ENCODE measurements around the gene VPS41.

VPS41 gene

GRCh38 chr7:38744746-38745145 is 164.2 kb downstream of the VPS41 start:
- H3K27ac Mint-ChIP-seq, result no peak overlapping the region
- H3K36me3 Mint-ChIP-seq (ENCODE audit: low read depth), result peaks cover 25% of the 10 kb centered on the region
- no peaks in the 10 kb centered on the region for H3K27me3 Mint-ChIP-seq (ENCODE audit: low read depth)
- H3K9me3 Mint-ChIP-seq, result no peaks in the 10 kb centered on the region
- H3K4me1 Mint-ChIP-seq (ENCODE audit: low read depth), result no peaks in the 10 kb centered on the region
- no peak overlapping the region for H3K4me3 Mint-ChIP-seq
- no peak for DNase-seq (ENCODE audit: low spot score)

DNA sequence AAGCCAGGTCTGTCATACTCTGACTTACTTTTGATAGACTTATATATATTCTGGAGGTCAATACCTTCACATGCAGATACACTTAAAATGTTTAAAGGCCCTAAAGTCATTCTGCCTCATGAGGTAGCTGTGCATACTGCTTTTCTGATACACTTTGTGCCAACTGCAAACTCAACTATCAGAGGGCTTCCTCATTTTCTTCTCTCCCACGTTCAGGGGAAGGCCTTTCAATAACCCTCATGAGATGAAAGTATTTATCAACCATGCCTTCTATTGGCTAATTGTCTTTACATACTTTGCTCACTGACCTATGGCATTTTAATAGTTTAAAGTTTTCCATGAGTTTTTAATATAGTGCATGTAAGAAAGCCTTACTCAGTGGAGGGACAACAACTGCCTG is 165.1 kb downstream of the VPS41 start:
- H3K4me1 Mint-ChIP-seq (ENCODE audit: low read depth), result no peaks in the 10 kb centered on the region
- no peak overlapping the region for H3K4me3 Mint-ChIP-seq
- peaks cover 25% of the 10 kb centered on the region for H3K36me3 Mint-ChIP-seq (ENCODE audit: low read depth)
- H3K9me3 Mint-ChIP-seq, result no peaks in the 10 kb centered on the region
- no peak overlapping the region for H3K27ac Mint-ChIP-seq
- no peaks in the 10 kb centered on the region for H3K27me3 Mint-ChIP-seq (ENCODE audit: low read depth)
- DNase-seq (ENCODE audit: low spot score), result no peak

DNA sequence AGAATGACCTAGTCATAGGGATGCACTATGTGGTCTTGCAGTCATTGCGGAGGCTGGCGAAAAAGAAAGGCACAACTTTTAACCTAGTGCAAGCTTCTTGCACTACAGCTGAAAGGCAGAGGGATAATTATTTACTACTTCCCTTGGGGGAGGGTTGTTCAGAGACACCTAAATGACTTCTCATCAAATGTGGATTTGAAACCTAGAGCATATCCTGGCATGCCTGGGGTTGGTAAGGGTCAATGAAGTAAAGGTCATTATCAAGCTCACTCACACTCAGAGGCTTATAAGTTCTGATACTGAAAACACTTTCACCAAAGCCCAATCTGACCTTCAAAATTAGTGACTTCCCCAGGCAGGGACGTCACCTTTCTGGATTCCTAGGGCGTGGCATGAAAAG is 168.9 kb downstream of the VPS41 start:
- no peaks in the 10 kb centered on the region for H3K4me1 Mint-ChIP-seq (ENCODE audit: low read depth)
- H3K36me3 Mint-ChIP-seq (ENCODE audit: low read depth), result peaks cover 25% of the 10 kb centered on the region
- no peak overlapping the region for H3K4me3 Mint-ChIP-seq
- DNase-seq (ENCODE audit: low spot score), result no peak
- no peak overlapping the region for H3K27ac Mint-ChIP-seq
- no peaks in the 10 kb centered on the region for H3K9me3 Mint-ChIP-seq
- H3K27me3 Mint-ChIP-seq (ENCODE audit: low read depth), result no peaks in the 10 kb centered on the region

DNA sequence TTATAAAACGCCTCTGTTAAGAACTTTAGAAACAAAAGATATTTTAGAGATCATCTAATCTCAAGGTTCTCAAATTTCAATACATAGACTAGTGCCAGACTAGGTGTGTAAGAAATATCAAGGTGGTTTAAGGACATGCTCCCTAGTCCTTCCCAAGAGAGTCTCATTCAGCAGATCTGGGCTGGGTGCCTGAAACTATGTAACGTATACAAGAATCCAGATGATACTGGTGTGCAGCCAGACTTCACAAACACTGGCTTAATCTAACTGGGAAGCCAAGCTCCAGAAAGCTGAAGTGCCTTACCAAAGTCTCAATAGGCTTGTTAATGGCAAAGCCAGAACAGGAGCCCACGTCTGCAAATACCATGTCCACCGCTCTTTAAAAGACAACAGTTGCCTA is 172.9 kb downstream of the VPS41 start:
- no peak overlapping the region for H3K27ac Mint-ChIP-seq
- peaks cover 13% of the 10 kb centered on the region for H3K36me3 Mint-ChIP-seq (ENCODE audit: low read depth)
- no peaks in the 10 kb centered on the region for H3K27me3 Mint-ChIP-seq (ENCODE audit: low read depth)
- H3K4me3 Mint-ChIP-seq, result no peak overlapping the region
- no peak for DNase-seq (ENCODE audit: low spot score)
- H3K4me1 Mint-ChIP-seq (ENCODE audit: low read depth), result no peaks in the 10 kb centered on the region
- H3K9me3 Mint-ChIP-seq, result no peaks in the 10 kb centered on the region

GRCh38 chr7:38731215-38731614 is 177.8 kb downstream of the VPS41 start:
- Mint-ChIP-seq H3K9me3 (no peaks in the 10 kb centered on the region), H3K27ac (no peak overlapping the region), H3K36me3 (ENCODE audit: low read depth) (peaks cover 5% of the 10 kb centered on the region), H3K4me1 (ENCODE audit: low read depth) (no peaks in the 10 kb centered on the region), H3K27me3 (ENCODE audit: low read depth) (no peaks in the 10 kb centered on the region), H3K4me3 (no peak overlapping the region)
- DNase-seq (ENCODE audit: low spot score), result no peak

- no peaks in the 10 kb centered on the region for H3K27me3 Mint-ChIP-seq (ENCODE audit: low read depth)
- H3K4me3 Mint-ChIP-seq, result no peak overlapping the region
- no peaks in the 10 kb centered on the region for H3K4me1 Mint-ChIP-seq (ENCODE audit: low read depth)
- no peaks in the 10 kb centered on the region for H3K36me3 Mint-ChIP-seq (ENCODE audit: low read depth)
- DNase-seq (ENCODE audit: low spot score), result no peak
- no peak overlapping the region for H3K27ac Mint-ChIP-seq
- no peaks in the 10 kb centered on the region for H3K9me3 Mint-ChIP-seq
These were observed 180.8 kb downstream of the VPS41 start for GRCh38 chr7:38728145-38728544.

DNA sequence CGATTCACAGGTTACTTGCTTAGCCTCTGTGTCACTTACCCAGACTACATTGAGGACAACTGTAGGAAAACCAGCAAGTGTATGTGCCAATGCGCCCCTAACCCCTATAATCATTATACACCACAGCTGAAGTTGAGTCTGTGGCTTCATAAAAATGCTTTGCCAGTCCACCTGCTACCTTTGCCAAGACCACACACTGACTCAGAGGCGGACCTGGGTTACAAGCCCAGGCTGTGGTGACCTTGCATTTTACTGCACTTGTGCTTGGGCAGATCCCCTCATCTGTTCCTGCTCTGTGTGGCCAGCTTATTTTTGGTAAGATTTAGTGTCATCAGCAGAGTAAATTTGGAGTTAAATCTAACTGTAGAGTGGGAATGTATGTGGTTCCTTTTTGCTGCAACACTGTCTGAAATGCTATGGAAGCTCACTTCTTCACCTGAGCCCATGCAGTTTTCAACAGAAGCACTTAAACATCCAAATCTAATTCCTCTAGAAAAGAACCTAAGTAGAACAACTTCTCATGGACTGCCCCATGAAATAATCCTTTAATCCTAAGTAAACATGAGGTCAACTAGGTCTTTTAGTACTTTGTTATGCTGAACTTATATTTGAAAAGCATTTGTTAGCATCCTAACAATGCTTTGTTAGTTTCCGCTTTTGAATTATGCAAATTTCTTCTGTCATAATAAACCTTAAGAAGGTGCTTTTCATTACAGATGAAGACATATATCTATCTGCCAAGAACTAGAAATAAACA is 181.6 kb downstream of the VPS41 start:
- no peaks in the 10 kb centered on the region for H3K9me3 Mint-ChIP-seq
- H3K27ac Mint-ChIP-seq, result no peak overlapping the region
- no peaks in the 10 kb centered on the region for H3K36me3 Mint-ChIP-seq (ENCODE audit: low read depth)
- DNase-seq (ENCODE audit: low spot score), result no peak
- no peaks in the 10 kb centered on the region for H3K27me3 Mint-ChIP-seq (ENCODE audit: low read depth)
- H3K4me1 Mint-ChIP-seq (ENCODE audit: low read depth), result no peaks in the 10 kb centered on the region
- no peak overlapping the region for H3K4me3 Mint-ChIP-seq

DNA sequence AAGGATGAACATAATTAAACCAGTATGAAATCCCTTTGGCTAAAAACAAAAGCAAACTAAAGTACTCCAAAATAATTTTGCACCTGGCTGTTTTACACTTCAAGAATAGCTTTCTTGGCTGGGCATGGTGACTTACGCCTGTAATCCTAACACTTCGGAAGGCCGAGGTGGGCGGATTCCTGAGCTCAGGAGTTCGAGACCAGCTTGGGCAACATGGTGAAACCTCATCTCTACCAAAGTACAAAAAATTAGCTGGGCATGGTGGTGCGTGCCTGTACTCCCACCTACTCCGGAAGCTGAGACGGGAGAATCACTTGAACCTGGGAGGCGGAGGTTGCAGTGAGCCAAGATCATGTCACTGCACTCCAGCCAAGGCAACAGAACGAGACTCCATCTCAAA is 185.7 kb downstream of the VPS41 start:
- DNase-seq (ENCODE audit: low spot score), result no peak
- Mint-ChIP-seq H3K27ac (no peak overlapping the region), H3K4me1 (ENCODE audit: low read depth) (no peaks in the 10 kb centered on the region), H3K4me3 (no peak overlapping the region), H3K9me3 (peaks cover 4% of the 10 kb centered on the region), H3K36me3 (ENCODE audit: low read depth) (peaks cover 2% of the 10 kb centered on the region), H3K27me3 (ENCODE audit: low read depth) (no peaks in the 10 kb centered on the region)

- H3K27me3 Mint-ChIP-seq (ENCODE audit: low read depth), result peaks cover 5% of the 10 kb centered on the region
- peaks cover 7% of the 10 kb centered on the region for H3K9me3 Mint-ChIP-seq
- H3K36me3 Mint-ChIP-seq (ENCODE audit: low read depth), result peaks cover 2% of the 10 kb centered on the region
- DNase-seq (ENCODE audit: low spot score), result no peak
- H3K4me1 Mint-ChIP-seq (ENCODE audit: low read depth), result no peaks in the 10 kb centered on the region
- H3K27ac Mint-ChIP-seq, result no peak overlapping the region
- no peak overlapping the region for H3K4me3 Mint-ChIP-seq
These were observed 192.6 kb downstream of the VPS41 start for GRCh38 chr7:38716397-38716796.

GRCh38 chr7:38709123-38709522 is 199.9 kb downstream of the VPS41 start:
- no peak overlapping the region for H3K4me3 Mint-ChIP-seq
- peaks cover 8% of the 10 kb centered on the region for H3K27me3 Mint-ChIP-seq (ENCODE audit: low read depth)
- no peak for DNase-seq (ENCODE audit: low spot score)
- no peaks in the 10 kb centered on the region for H3K36me3 Mint-ChIP-seq (ENCODE audit: low read depth)
- no peak overlapping the region for H3K27ac Mint-ChIP-seq
- H3K4me1 Mint-ChIP-seq (ENCODE audit: low read depth), result peaks cover 1% of the 10 kb centered on the region
- H3K9me3 Mint-ChIP-seq, result no peaks in the 10 kb centered on the region

- DNase-seq (ENCODE audit: low spot score), result no peak
- Mint-ChIP-seq H3K4me1 (ENCODE audit: low read depth) (peaks cover 1% of the 10 kb centered on the region), H3K9me3 (no peaks in the 10 kb centered on the region), H3K36me3 (ENCODE audit: low read depth) (no peaks in the 10 kb centered on the region), H3K4me3 (no peak overlapping the region), H3K27me3 (ENCODE audit: low read depth) (peaks cover 2% of the 10 kb centered on the region), H3K27ac (no peak overlapping the region)
These were observed 204.2 kb downstream of the VPS41 start for GRCh38 chr7:38704751-38705150.

- no peaks in the 10 kb centered on the region for H3K9me3 Mint-ChIP-seq
- H3K27ac Mint-ChIP-seq, result no peak overlapping the region
- H3K27me3 Mint-ChIP-seq (ENCODE audit: low read depth), result peaks cover 2% of the 10 kb centered on the region
- peaks cover 1% of the 10 kb centered on the region for H3K4me1 Mint-ChIP-seq (ENCODE audit: low read depth)
- H3K4me3 Mint-ChIP-seq, result no peak overlapping the region
- DNase-seq (ENCODE audit: low spot score), result no peak
- H3K36me3 Mint-ChIP-seq (ENCODE audit: low read depth), result no peaks in the 10 kb centered on the region
These were observed 204.9 kb downstream of the VPS41 start for GRCh38 chr7:38704041-38704547.

DNA sequence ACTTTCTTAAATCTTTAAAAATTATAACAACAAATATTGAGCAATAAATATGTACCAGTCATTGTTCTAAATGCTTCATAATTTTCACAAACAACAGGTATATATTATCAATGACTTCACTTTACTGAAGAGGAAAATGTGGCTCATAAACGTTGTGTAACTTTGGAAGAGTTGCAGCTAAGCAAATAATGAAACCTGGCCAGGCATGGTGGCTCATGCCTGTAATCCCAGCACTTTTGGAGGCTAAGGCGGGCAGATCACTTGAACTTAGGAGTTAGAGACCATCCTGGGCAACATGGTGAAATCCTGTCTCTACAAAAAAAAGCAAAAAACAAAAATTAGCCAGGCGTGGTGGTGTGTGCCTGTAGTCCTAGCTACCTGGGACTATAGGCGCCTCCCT is 205.9 kb downstream of the VPS41 start:
- Mint-ChIP-seq H3K4me3 (no peak overlapping the region), H3K4me1 (ENCODE audit: low read depth) (no peaks in the 10 kb centered on the region), H3K27me3 (ENCODE audit: low read depth) (peaks cover 2% of the 10 kb centered on the region), H3K9me3 (no peaks in the 10 kb centered on the region), H3K27ac (no peak overlapping the region), H3K36me3 (ENCODE audit: low read depth) (no peaks in the 10 kb centered on the region)
- no peak for DNase-seq (ENCODE audit: low spot score)

DNA sequence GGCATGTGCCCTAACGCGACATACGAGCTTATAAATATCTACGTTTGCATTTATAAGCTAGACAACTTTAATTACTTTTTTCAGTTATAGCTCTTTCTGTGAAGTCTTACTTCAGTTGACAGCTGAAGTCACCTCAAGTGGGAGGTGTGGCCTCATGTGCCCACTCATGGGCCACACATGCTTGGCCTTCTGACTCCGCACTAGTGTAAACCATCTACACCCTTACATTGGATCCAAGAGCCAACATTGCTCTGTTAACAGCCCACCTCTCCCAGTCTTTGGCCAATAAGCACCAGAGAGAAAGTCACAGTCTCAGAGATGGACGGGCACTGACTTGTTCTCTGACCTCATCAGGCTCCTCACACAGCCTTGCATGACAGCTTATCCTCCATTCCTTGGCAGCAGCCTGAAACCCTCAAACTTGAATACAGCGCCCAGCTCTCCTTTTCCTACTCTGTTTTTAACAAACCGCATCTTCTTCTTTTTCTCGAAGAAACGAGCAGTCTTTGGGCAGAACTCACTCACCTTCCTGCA is 206.9 kb downstream of the VPS41 start:
- Mint-ChIP-seq H3K4me3 (no peak overlapping the region), H3K4me1 (ENCODE audit: low read depth) (no peaks in the 10 kb centered on the region), H3K27me3 (ENCODE audit: low read depth) (no peaks in the 10 kb centered on the region), H3K27ac (no peak overlapping the region), H3K9me3 (no peaks in the 10 kb centered on the region), H3K36me3 (ENCODE audit: low read depth) (no peaks in the 10 kb centered on the region)
- no peak for DNase-seq (ENCODE audit: low spot score)

- no peak for DNase-seq (ENCODE audit: low spot score)
- H3K4me1 Mint-ChIP-seq (ENCODE audit: low read depth), result no peaks in the 10 kb centered on the region
- H3K27me3 Mint-ChIP-seq (ENCODE audit: low read depth), result no peaks in the 10 kb centered on the region
- no peaks in the 10 kb centered on the region for H3K36me3 Mint-ChIP-seq (ENCODE audit: low read depth)
- H3K27ac Mint-ChIP-seq, result no peak overlapping the region
- no peaks in the 10 kb centered on the region for H3K9me3 Mint-ChIP-seq
- H3K4me3 Mint-ChIP-seq, result no peak overlapping the region
These were observed 208.9 kb downstream of the VPS41 start for GRCh38 chr7:38700116-38700515.

Data from T-helper 2 cell treated with Interferon-gamma antibody and Interleukin-4, amounts not matched to agents 5 μg/mL and 100 μg/mL, for 36 hours (primary cell).